Measurements from ENCODE around the gene IPO8.
"Not testable (repeated sequence)": the region's sequence is repeated elsewhere in the genome, so short reads cannot be mapped to it uniquely, and the experiment has no call there.

The IPO8 gene

GRCh38 chr12:30687265-30687986 is 8.2 kb downstream of the IPO8 start:
- no peak for DNase-seq (ENCODE audit: low spot score)

- no peak for DNase-seq (ENCODE audit: low spot score)
Observed at GRCh38 chr12:30679241-30679640, 16.4 kb downstream of the IPO8 start.

GRCh38 chr12:30678221-30678620 is 17.4 kb downstream of the IPO8 start:
- DNase-seq (ENCODE audit: low spot score) = no peak

- no peak for DNase-seq (ENCODE audit: low spot score)
Observed at GRCh38 chr12:30661210-30661609, 34.5 kb downstream of the IPO8 start.

GRCh38 chr12:30652034-30652696 is 43.5 kb downstream of the IPO8 start:
- DNase-seq (ENCODE audit: low spot score) = no peak

- no peak for DNase-seq (ENCODE audit: low spot score)
Observed at GRCh38 chr12:30646821-30647220, 48.8 kb downstream of the IPO8 start.

- no peak for DNase-seq (ENCODE audit: low spot score)
Observed at GRCh38 chr12:30643366-30643765, 52.3 kb downstream of the IPO8 start.

- DNase-seq (ENCODE audit: low spot score) = no peak
Observed at GRCh38 chr12:30640392-30640791, 55.3 kb downstream of the IPO8 start.

GRCh38 chr12:30635385-30635784 is 60.3 kb downstream of the IPO8 start:
- no peak for DNase-seq (ENCODE audit: low spot score)

GRCh38 chr12:30631740-30632139 is 63.9 kb downstream of the IPO8 start:
- DNase-seq (ENCODE audit: low spot score) = no peak

GRCh38 chr12:30630979-30631285 is 64.7 kb downstream of the IPO8 start:
- no peak for DNase-seq (ENCODE audit: low spot score)

- no peak for DNase-seq (ENCODE audit: low spot score)
Observed at GRCh38 chr12:30630076-30630978, 65.3 kb downstream of the IPO8 start.

- no peak for DNase-seq (ENCODE audit: low spot score)
Observed at GRCh38 chr12:30626847-30627246, 68.8 kb downstream of the IPO8 start.

- no peak for DNase-seq (ENCODE audit: low spot score)
Observed at GRCh38 chr12:30624009-30624408, 71.7 kb downstream of the IPO8 start.

GRCh38 chr12:30622509-30622908 is 73.2 kb downstream of the IPO8 start:
- DNase-seq (ENCODE audit: low spot score) = no peak

- DNase-seq (ENCODE audit: low spot score) = not testable (repeated sequence)
Observed at GRCh38 chr12:30621663-30622241, 73.9 kb downstream of the IPO8 start.

- DNase-seq (ENCODE audit: low spot score) = no peak
Observed at GRCh38 chr12:30617346-30618016, 78.2 kb downstream of the IPO8 start.

GRCh38 chr12:30614031-30614430 is 81.6 kb downstream of the IPO8 start:
- DNase-seq (ENCODE audit: low spot score) = no peak

GRCh38 chr12:30613119-30613830 is 82.4 kb downstream of the IPO8 start:
- DNase-seq (ENCODE audit: low spot score) = no peak

GRCh38 chr12:30610718-30611117 is 85.0 kb downstream of the IPO8 start:
- DNase-seq (ENCODE audit: low spot score) = no peak

- not testable (repeated sequence) for DNase-seq (ENCODE audit: low spot score)
Observed at GRCh38 chr12:30609819-30610218, 85.8 kb downstream of the IPO8 start.

All from CD4-positive, alpha-beta T cell treated with Interleukin-6 at 100 ng/mL for 8 hours (primary cell).